ENCODE results near the gene FAM161B.
"Not testable (repeated sequence)": the region's sequence is repeated elsewhere in the genome, so short reads cannot be mapped to it uniquely, and the experiment has no call there.

FAM161B gene

GRCh38 chr14:73949752-73950734, at the start of gene FAM161B, which contains the start of gene COQ6:
TSS of gene FAM161B (minus strand) at chr14:73950094. CDS start at chr14:73950026, 68 bp downstream.
TSS of gene COQ6 (plus strand) at chr14:73950302. CDS start at chr14:73950333, 31 bp downstream.
- DNase-seq (ENCODE audit: low spot score), result peak; percentile 95

GRCh38 chr14:73998726-73999125, 48.8 kb upstream of the FAM161B start:
- no peak for DNase-seq (ENCODE audit: low spot score)

- no peak for DNase-seq (ENCODE audit: low spot score)
Observed at GRCh38 chr14:73997944-73998447, 48.1 kb upstream of the FAM161B start.

- DNase-seq (ENCODE audit: low spot score), result no peak
Observed at GRCh38 chr14:73997108-73997943, 47.4 kb upstream of the FAM161B start.

GRCh38 chr14:73996731-73997107, 46.8 kb upstream of the FAM161B start:
- DNase-seq (ENCODE audit: low spot score), result no peak

- DNase-seq (ENCODE audit: low spot score), result no peak
Observed at GRCh38 chr14:73995977-73996378, 46.1 kb upstream of the FAM161B start.

GRCh38 chr14:73994926-73995325, 45.0 kb upstream of the FAM161B start:
- not testable (repeated sequence) for DNase-seq (ENCODE audit: low spot score)

GRCh38 chr14:73991092-73991491, 41.2 kb upstream of the FAM161B start:
- no peak for DNase-seq (ENCODE audit: low spot score)

GRCh38 chr14:73988656-73989055, 38.8 kb upstream of the FAM161B start:
- not testable (repeated sequence) for DNase-seq (ENCODE audit: low spot score)

- no peak for DNase-seq (ENCODE audit: low spot score)
Observed at GRCh38 chr14:73988065-73988464, 38.2 kb upstream of the FAM161B start.

- DNase-seq (ENCODE audit: low spot score), result no peak
Observed at GRCh38 chr14:73977896-73978295, 28.0 kb upstream of the FAM161B start.

- DNase-seq (ENCODE audit: low spot score), result no peak
Observed at GRCh38 chr14:73976125-73976524, 26.2 kb upstream of the FAM161B start.

GRCh38 chr14:73973497-73973896, 23.6 kb upstream of the FAM161B start:
- DNase-seq (ENCODE audit: low spot score), result no peak

- DNase-seq (ENCODE audit: low spot score), result no peak
Observed at GRCh38 chr14:73968885-73969284, 19.0 kb upstream of the FAM161B start.

- no peak for DNase-seq (ENCODE audit: low spot score)
Observed at GRCh38 chr14:73965216-73965615, 15.3 kb upstream of the FAM161B start.

GRCh38 chr14:73961192-73961591, 11.3 kb upstream of the FAM161B start:
- no peak for DNase-seq (ENCODE audit: low spot score)

- DNase-seq (ENCODE audit: low spot score), result no peak
Observed at GRCh38 chr14:73958591-73958990, 8.7 kb upstream of the FAM161B start.

GRCh38 chr14:73955674-73956073, 5.8 kb upstream of the FAM161B start:
- no peak for DNase-seq (ENCODE audit: low spot score)

GRCh38 chr14:73953731-73954130, 3.8 kb upstream of the FAM161B start:
- DNase-seq (ENCODE audit: low spot score), result no peak

- DNase-seq (ENCODE audit: low spot score), result no peak
Observed at GRCh38 chr14:73945159-73945670, 4.7 kb downstream of the FAM161B start.

- DNase-seq (ENCODE audit: low spot score), result no peak
Observed at GRCh38 chr14:73944432-73945158, 5.3 kb downstream of the FAM161B start.
